ENCODE measurements around the gene PPP2R3A.
"Not testable (repeated sequence)": the region's sequence is repeated elsewhere in the genome, so short reads cannot be mapped to it uniquely, and the experiment has no call there.

Gene PPP2R3A

GRCh38 chr3:135965506-135966270 is at the start of gene PPP2R3A:
PPP2R3A (plus strand) TSS chr3:135965728; CDS start chr3:136001499, 35,771 bp downstream.
- DNase-seq (ENCODE audit: low spot score) = peak; percentile 96

GRCh38 chr3:135916310-135916709 is 49.2 kb upstream of the PPP2R3A start:
- DNase-seq (ENCODE audit: low spot score) = no peak

- no peak for DNase-seq (ENCODE audit: low spot score)
Measured at GRCh38 chr3:135917076-135917475, 48.5 kb upstream of the PPP2R3A start.

- DNase-seq (ENCODE audit: low spot score) = no peak
Measured at GRCh38 chr3:135917927-135918597, 47.5 kb upstream of the PPP2R3A start.

GRCh38 chr3:135918600-135918999 is 46.9 kb upstream of the PPP2R3A start:
- DNase-seq (ENCODE audit: low spot score) = peak; percentile 32

GRCh38 chr3:135920275-135920674 is 45.3 kb upstream of the PPP2R3A start:
- DNase-seq (ENCODE audit: low spot score) = no peak

GRCh38 chr3:135922903-135923250 is 42.7 kb upstream of the PPP2R3A start:
- no peak for DNase-seq (ENCODE audit: low spot score)

GRCh38 chr3:135924506-135924905 is 41.0 kb upstream of the PPP2R3A start:
- DNase-seq (ENCODE audit: low spot score) = no peak

GRCh38 chr3:135926664-135927063 is 38.9 kb upstream of the PPP2R3A start:
- DNase-seq (ENCODE audit: low spot score) = no peak

GRCh38 chr3:135927155-135927554 is 38.4 kb upstream of the PPP2R3A start:
- DNase-seq (ENCODE audit: low spot score) = no peak

GRCh38 chr3:135929670-135930069 is 35.9 kb upstream of the PPP2R3A start:
- DNase-seq (ENCODE audit: low spot score) = peak; percentile 53

- DNase-seq (ENCODE audit: low spot score) = no peak
Measured at GRCh38 chr3:135930255-135930654, 35.3 kb upstream of the PPP2R3A start.

GRCh38 chr3:135935171-135935570 is 30.4 kb upstream of the PPP2R3A start:
- DNase-seq (ENCODE audit: low spot score) = not testable (repeated sequence)

- DNase-seq (ENCODE audit: low spot score) = not testable (repeated sequence)
Measured at GRCh38 chr3:135937766-135938165, 27.8 kb upstream of the PPP2R3A start.

- DNase-seq (ENCODE audit: low spot score) = no peak
Measured at GRCh38 chr3:135944831-135945230, 20.7 kb upstream of the PPP2R3A start.

GRCh38 chr3:135950941-135951340 is 14.6 kb upstream of the PPP2R3A start:
- DNase-seq (ENCODE audit: low spot score) = no peak

- no peak for DNase-seq (ENCODE audit: low spot score)
Measured at GRCh38 chr3:135964160-135964955, 1.2 kb upstream of the PPP2R3A start.

GRCh38 chr3:135965129-135965505 is 411 bp upstream of the PPP2R3A start:
- DNase-seq (ENCODE audit: low spot score) = no peak

- DNase-seq (ENCODE audit: low spot score) = no peak
Measured at GRCh38 chr3:135966271-135966961, 888 bp downstream of the PPP2R3A start.

GRCh38 chr3:135966962-135967274 is 1.4 kb downstream of the PPP2R3A start:
- DNase-seq (ENCODE audit: low spot score) = no peak

- DNase-seq (ENCODE audit: low spot score) = no peak
Measured at GRCh38 chr3:135967867-135968266, 2.3 kb downstream of the PPP2R3A start.

GRCh38 chr3:135970506-135971116 is 5.1 kb downstream of the PPP2R3A start:
- peak; percentile 39 for DNase-seq (ENCODE audit: low spot score)
